SK-N-SH treated with all-trans-retinoic acid at 6 μM for 48 hours (cell line): ENCODE data around the gene WASF2.

Experiments
- ARNTL ChIP-seq: fragments of 450-650 bp; formaldehyde crosslinking; IDR thresholded peaks from 2 replicates; pipeline ENCODE4 v1.5.0; 2020; ENCODE audit warnings: low read depth, mild to moderate bottlenecking, moderate library complexity, borderline replicate concordance
- BACH2 ChIP-seq: fragments of 250-450 bp; sonication (Bioruptor Pico); IDR thresholded peaks from 2 replicates; pipeline ENCODE4 v1.9.0; 2021; ENCODE audit warnings: mild to moderate bottlenecking, borderline replicate concordance
- CSDC2 ChIP-seq: fragments of 250-450 bp; sonication (Bioruptor Pico); IDR thresholded peaks from 2 replicates; pipeline ENCODE4 v1.5.0; 2020; ENCODE audit warnings: mild to moderate bottlenecking, moderate library complexity
- PPARA ChIP-seq: fragments of 250-450 bp; sonication (Bioruptor Pico); IDR thresholded peaks from 2 replicates; pipeline ENCODE4 v1.5.0; 2020; ENCODE audit warnings: mild to moderate bottlenecking, borderline replicate concordance
- SNAI2 ChIP-seq: fragments of 250-450 bp; sonication (Bioruptor Pico); IDR thresholded peaks from 2 replicates; pipeline ENCODE4 v1.5.0; 2020; ENCODE audit warnings: mild to moderate bottlenecking, moderate library complexity
- ZC3H10 ChIP-seq: fragments of 250-450 bp; sonication (Bioruptor Pico); IDR thresholded peaks from 2 replicates; pipeline ENCODE4 v1.5.1; 2021; ENCODE audit warnings: mild to moderate bottlenecking, moderate library complexity
- ZFP3 ChIP-seq: fragments of 250-450 bp; sonication (Bioruptor Pico); IDR thresholded peaks from 2 replicates; pipeline ENCODE4 v1.5.0; 2020; ENCODE audit warnings: mild to moderate bottlenecking, moderate library complexity
- ZFP30 ChIP-seq: fragments of 450-650 bp; formaldehyde crosslinking; IDR thresholded peaks from 2 replicates; pipeline ENCODE4 v1.5.0; 2022; ENCODE audit warnings: mild to moderate bottlenecking, moderate library complexity
- ZNF565 ChIP-seq: fragments of 450-650 bp; formaldehyde crosslinking; conservative IDR thresholded peaks from 2 replicates; pipeline ENCODE4 v1.5.0; 2020; ENCODE audit warnings: low read depth, mild to moderate bottlenecking, moderate library complexity
- TF ChIP-seq, protein P1 (sequence below): fragments of 250-450 bp; sonication (Bioruptor Pico); IDR thresholded peaks from 2 replicates; pipeline ENCODE4 v1.8.0; 2020; ENCODE audit warnings: mild to moderate bottlenecking, moderate library complexity, borderline replicate concordance
- TF ChIP-seq, protein P2 (sequence below): fragments of 250-450 bp; sonication (Bioruptor Pico); IDR thresholded peaks from 2 replicates; pipeline ENCODE4 v1.5.1; 2021; ENCODE audit warnings: mild to moderate bottlenecking, moderate library complexity
- TF ChIP-seq, protein P3 (sequence below): fragments of 250-450 bp; sonication (Bioruptor Pico); IDR thresholded peaks from 2 replicates; pipeline ENCODE4 v1.5.1; 2020; ENCODE audit warnings: low read depth, mild to moderate bottlenecking, moderate library complexity
- TF ChIP-seq, protein P4 (sequence below): fragments of 250-450 bp; sonication (Bioruptor Pico); IDR thresholded peaks from 2 replicates; pipeline ENCODE4 v1.8.0; 2021; ENCODE audit warnings: low read depth, mild to moderate bottlenecking, moderate library complexity, borderline replicate concordance

- no peak for TF ChIP-seq ZNF565 (CRISPR knock-in tag)
- TF ChIP-seq ZFP30 (CRISPR knock-in tag), result no peak
- TF ChIP-seq PPARA (CRISPR knock-in tag), result no peak
- TF ChIP-seq, protein P1, sequence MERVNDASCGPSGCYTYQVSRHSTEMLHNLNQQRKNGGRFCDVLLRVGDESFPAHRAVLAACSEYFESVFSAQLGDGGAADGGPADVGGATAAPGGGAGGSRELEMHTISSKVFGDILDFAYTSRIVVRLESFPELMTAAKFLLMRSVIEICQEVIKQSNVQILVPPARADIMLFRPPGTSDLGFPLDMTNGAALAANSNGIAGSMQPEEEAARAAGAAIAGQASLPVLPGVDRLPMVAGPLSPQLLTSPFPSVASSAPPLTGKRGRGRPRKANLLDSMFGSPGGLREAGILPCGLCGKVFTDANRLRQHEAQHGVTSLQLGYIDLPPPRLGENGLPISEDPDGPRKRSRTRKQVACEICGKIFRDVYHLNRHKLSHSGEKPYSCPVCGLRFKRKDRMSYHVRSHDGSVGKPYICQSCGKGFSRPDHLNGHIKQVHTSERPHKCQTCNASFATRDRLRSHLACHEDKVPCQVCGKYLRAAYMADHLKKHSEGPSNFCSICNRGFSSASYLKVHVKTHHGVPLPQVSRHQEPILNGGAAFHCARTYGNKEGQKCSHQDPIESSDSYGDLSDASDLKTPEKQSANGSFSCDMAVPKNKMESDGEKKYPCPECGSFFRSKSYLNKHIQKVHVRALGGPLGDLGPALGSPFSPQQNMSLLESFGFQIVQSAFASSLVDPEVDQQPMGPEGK (CRISPR knock-in tag), result no peak
- no peak for TF ChIP-seq ZFP3
- TF ChIP-seq, protein P2, sequence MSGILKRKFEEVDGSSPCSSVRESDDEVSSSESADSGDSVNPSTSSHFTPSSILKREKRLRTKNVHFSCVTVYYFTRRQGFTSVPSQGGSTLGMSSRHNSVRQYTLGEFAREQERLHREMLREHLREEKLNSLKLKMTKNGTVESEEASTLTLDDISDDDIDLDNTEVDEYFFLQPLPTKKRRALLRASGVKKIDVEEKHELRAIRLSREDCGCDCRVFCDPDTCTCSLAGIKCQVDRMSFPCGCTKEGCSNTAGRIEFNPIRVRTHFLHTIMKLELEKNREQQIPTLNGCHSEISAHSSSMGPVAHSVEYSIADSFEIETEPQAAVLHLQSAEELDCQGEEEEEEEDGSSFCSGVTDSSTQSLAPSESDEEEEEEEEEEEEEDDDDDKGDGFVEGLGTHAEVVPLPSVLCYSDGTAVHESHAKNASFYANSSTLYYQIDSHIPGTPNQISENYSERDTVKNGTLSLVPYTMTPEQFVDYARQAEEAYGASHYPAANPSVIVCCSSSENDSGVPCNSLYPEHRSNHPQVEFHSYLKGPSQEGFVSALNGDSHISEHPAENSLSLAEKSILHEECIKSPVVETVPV (CRISPR knock-in tag), result no peak
- no peak for TF ChIP-seq BACH2
- TF ChIP-seq CSDC2 (CRISPR knock-in tag), result no peak
- TF ChIP-seq, protein P3, sequence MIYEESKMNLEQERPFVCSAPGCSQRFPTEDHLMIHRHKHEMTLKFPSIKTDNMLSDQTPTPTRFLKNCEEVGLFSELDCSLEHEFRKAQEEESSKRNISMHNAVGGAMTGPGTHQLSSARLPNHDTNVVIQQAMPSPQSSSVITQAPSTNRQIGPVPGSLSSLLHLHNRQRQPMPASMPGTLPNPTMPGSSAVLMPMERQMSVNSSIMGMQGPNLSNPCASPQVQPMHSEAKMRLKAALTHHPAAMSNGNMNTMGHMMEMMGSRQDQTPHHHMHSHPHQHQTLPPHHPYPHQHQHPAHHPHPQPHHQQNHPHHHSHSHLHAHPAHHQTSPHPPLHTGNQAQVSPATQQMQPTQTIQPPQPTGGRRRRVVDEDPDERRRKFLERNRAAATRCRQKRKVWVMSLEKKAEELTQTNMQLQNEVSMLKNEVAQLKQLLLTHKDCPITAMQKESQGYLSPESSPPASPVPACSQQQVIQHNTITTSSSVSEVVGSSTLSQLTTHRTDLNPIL (CRISPR knock-in tag), result no peak
- TF ChIP-seq SNAI2 (CRISPR knock-in tag), result no peak
- TF ChIP-seq ZC3H10 (CRISPR knock-in tag), result no peak
- TF ChIP-seq, protein P4, sequence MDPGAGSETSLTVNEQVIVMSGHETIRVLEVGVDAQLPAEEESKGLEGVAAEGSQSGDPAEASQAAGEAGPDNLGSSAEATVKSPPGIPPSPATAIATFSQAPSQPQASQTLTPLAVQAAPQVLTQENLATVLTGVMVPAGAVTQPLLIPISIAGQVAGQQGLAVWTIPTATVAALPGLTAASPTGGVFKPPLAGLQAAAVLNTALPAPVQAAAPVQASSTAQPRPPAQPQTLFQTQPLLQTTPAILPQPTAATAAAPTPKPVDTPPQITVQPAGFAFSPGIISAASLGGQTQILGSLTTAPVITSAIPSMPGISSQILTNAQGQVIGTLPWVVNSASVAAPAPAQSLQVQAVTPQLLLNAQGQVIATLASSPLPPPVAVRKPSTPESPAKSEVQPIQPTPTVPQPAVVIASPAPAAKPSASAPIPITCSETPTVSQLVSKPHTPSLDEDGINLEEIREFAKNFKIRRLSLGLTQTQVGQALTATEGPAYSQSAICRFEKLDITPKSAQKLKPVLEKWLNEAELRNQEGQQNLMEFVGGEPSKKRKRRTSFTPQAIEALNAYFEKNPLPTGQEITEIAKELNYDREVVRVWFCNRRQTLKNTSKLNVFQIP, result no peak
- no peak for TF ChIP-seq ARNTL (CRISPR knock-in tag)
Observed at GRCh38 chr1:27367160-27367650, 122.8 kb downstream of the WASF2 start.
